ENCODE results near the gene USH2A. TPM values are rescaled to one million over a fixed set of nuclear protein-coding genes. Genes with fewer than 3 reads are reported as not detected.

USH2A gene
- total RNA-seq, 2 donors from 2014 or later: 0.62 to 3.1 TPM

DNA sequence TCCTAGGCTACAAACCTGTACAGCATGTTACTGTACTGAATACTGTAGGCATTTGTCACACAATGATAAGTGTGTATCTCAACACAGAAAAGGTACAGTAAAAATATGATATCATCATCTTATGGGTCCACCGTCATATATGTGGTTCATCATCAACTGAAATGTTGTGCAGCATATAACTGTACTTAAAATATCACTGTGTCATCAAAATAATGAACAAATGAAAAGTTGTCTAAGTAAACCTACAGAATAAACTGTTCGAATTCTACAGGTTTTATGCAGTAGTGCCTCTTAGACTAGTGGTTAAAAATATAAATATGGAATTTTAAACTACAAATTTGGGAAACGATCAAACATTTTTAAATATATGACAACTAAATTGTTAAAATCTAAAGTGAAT, 527.4 kb downstream of the USH2A start:
- Histone ChIP-seq H3K9me3 (ENCODE audit: control insufficient read depth, low read length) (no peaks in the 10 kb centered on the region), H3K27me3 (ENCODE audit: control insufficient read depth, insufficient read depth, low read length, poor library complexity, severe bottlenecking) (no peaks in the 10 kb centered on the region), H3K27ac (ENCODE audit: low read depth, low read length) (no peak overlapping the region), H3K9ac (ENCODE audit: extremely low read depth, low read length, poor library complexity, severe bottlenecking) (no peak overlapping the region), H3K4me3 (ENCODE audit: low read length) (no peak overlapping the region), H3K36me3 (ENCODE audit: control insufficient read depth, insufficient read depth, low read length) (no peaks in the 10 kb centered on the region), H3K4me1 (ENCODE audit: control insufficient read depth, insufficient read depth, low read length) (no peaks in the 10 kb centered on the region)
- no peak for TF ChIP-seq CTCF (conservative IDR thresholded peaks at IDR 0.05)
- no peaks in the 10 kb centered on the region for H3K9me3 Mint-ChIP-seq
- H3K4me1 Mint-ChIP-seq: peaks cover 2% of the 10 kb centered on the region
- H3K27ac Mint-ChIP-seq: no peak overlapping the region
- H3K4me3 Mint-ChIP-seq: no peak overlapping the region
- DNase-seq: no peak
- H3K27me3 Mint-ChIP-seq (ENCODE audit: insufficient read depth): no peaks in the 10 kb centered on the region
- H3K36me3 Mint-ChIP-seq (ENCODE audit: low read depth): no peaks in the 10 kb centered on the region
- 100% methylated on average over 2 of the region's 3 CpGs; no CpG with 5 or more reads in 1 of the 2 experiments for WGBS, 2 experiments (ENCODE audit: insufficient coverage in 1 of 2, insufficient read length in 1 of 2)

GRCh38 chr1:215895276-215895675, 528.0 kb downstream of the USH2A start:
- Histone ChIP-seq H3K27ac (ENCODE audit: low read depth, low read length) (no peak overlapping the region), H3K4me3 (ENCODE audit: low read length) (no peak overlapping the region), H3K9ac (ENCODE audit: extremely low read depth, low read length, poor library complexity, severe bottlenecking) (no peak overlapping the region), H3K36me3 (ENCODE audit: control insufficient read depth, insufficient read depth, low read length) (no peaks in the 10 kb centered on the region), H3K9me3 (ENCODE audit: control insufficient read depth, low read length) (no peaks in the 10 kb centered on the region), H3K4me1 (ENCODE audit: control insufficient read depth, insufficient read depth, low read length) (no peaks in the 10 kb centered on the region), H3K27me3 (ENCODE audit: control insufficient read depth, insufficient read depth, low read length, poor library complexity, severe bottlenecking) (no peaks in the 10 kb centered on the region)
- no peaks in the 10 kb centered on the region for H3K9me3 Mint-ChIP-seq
- 78% methylated on average over 2 of the region's 2 CpGs; no CpG with 5 or more reads in 1 of the 2 experiments for WGBS, 2 experiments (ENCODE audit: insufficient coverage in 1 of 2, insufficient read length in 1 of 2)
- no peak overlapping the region for H3K27ac Mint-ChIP-seq
- no peaks in the 10 kb centered on the region for H3K27me3 Mint-ChIP-seq (ENCODE audit: insufficient read depth)
- no peak for TF ChIP-seq CTCF (conservative IDR thresholded peaks at IDR 0.05)
- H3K36me3 Mint-ChIP-seq (ENCODE audit: low read depth): no peaks in the 10 kb centered on the region
- no peak for DNase-seq
- H3K4me3 Mint-ChIP-seq: no peak overlapping the region
- peaks cover 2% of the 10 kb centered on the region for H3K4me1 Mint-ChIP-seq

DNA sequence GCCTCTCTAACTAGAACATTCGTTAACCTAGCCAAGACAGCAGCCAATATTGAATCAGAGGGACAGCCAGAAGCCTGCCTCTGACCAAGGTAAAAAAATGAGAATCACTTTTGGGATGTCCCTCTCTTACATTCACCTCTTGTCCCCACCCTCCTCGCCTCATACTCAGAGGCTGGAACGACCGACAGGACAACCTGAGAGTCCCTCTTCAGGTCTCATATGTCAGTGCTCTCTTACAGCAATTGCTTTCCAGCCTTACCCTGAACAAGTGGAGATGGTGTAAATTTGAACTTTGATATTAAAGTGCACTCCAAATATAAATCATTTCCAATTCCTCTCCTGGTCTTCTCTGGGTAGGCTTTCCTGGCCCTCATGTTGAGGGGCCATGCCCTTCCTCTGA, 528.6 kb downstream of the USH2A start:
- H3K9me3 ChIP-seq (ENCODE audit: control insufficient read depth, low read length): no peaks in the 10 kb centered on the region
- WGBS, 2 experiments (ENCODE audit: insufficient coverage in 1 of 2, insufficient read length in 1 of 2): 78 to 100% methylated on average over 1 to 4 of the region's 4 CpGs
- no peak for DNase-seq
- Mint-ChIP-seq H3K9me3 (no peaks in the 10 kb centered on the region), H3K27me3 (ENCODE audit: insufficient read depth) (no peaks in the 10 kb centered on the region), H3K27ac (no peak overlapping the region), H3K4me1 (peaks cover 2% of the 10 kb centered on the region), H3K4me3 (no peak overlapping the region), H3K36me3 (ENCODE audit: low read depth) (no peaks in the 10 kb centered on the region)
- no peaks in the 10 kb centered on the region for H3K4me1 ChIP-seq (ENCODE audit: control insufficient read depth, insufficient read depth, low read length)
- no peak for TF ChIP-seq CTCF (conservative IDR thresholded peaks at IDR 0.05)
- H3K27me3 ChIP-seq (ENCODE audit: control insufficient read depth, insufficient read depth, low read length, poor library complexity, severe bottlenecking): no peaks in the 10 kb centered on the region
- H3K36me3 ChIP-seq (ENCODE audit: control insufficient read depth, insufficient read depth, low read length): no peaks in the 10 kb centered on the region
- H3K9ac ChIP-seq (ENCODE audit: extremely low read depth, low read length, poor library complexity, severe bottlenecking): no peak overlapping the region
- H3K4me3 ChIP-seq (ENCODE audit: low read length): no peak overlapping the region
- H3K27ac ChIP-seq (ENCODE audit: low read depth, low read length): no peak overlapping the region

Data from endodermal cell (in vitro differentiated cells).